OCI-LY3 (cell line): ENCODE measurements around the gene CTRB2.
"Not testable (repeated sequence)": the region's sequence is repeated elsewhere in the genome, so short reads cannot be mapped to it uniquely, and the experiment has no call there.

ENCODE experiments used
- CTCF ChIP-seq: fragments of 200-600, 300-600 bp; sonication (generic); IDR thresholded peaks from 2 replicates; pipeline ENCODE4 v1.5.1; 2014; ENCODE audit warnings: antibody characterized with exemption, low read length, low read depth
- EZH2phosphoT487 ChIP-seq: fragments of 200-600 bp; shearing (Covaris generic); IDR thresholded peaks from 2 replicates; pipeline ENCODE4 v1.6.1; 2018; ENCODE audit warnings: antibody characterized with exemption, mixed run types, low read depth

- not testable (repeated sequence) for TF ChIP-seq CTCF, EZH2phosphoT487
Measured at GRCh38 chr16:75223129-75223528, 16.2 kb upstream of the CTRB2 start.
